Stimulated activated CD4-positive, alpha-beta T cell treated with anti-CD3 and anti-CD28 coated beads, TNF-alpha, amount 100 ng/mL, for 1 hour (primary cell): ENCODE measurements around the gene KSR1.
"Not testable (repeated sequence)": the region's sequence is repeated elsewhere in the genome, so short reads cannot be mapped to it uniquely, and the experiment has no call there.

Experiments
- DNase-seq, 3 donors: peaks; one replicate each; pipeline ENCODE4 v3.0.0-alpha.2; 2020; ENCODE audit warnings: low read depth in 3 of 3, low spot score in 1 of 3

Gene KSR1

DNA sequence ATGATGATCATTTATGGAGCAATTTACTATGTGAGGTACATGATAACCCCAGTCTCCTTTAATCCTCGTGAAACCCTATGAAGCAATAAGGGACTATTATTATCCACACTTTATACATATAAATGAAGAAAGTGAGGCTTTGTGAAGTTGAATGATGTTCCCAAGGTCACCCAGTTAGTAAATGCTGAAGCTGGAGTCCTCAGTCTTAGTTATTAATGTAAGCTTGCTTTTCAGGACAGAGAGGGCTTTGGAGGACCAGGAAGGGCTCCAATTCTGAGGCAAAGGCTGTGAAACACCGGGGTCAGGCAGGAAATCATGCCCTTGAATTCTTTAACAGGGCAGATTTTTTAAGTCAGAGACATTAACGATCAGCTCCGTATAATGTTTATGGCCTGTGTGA is 36.8 kb downstream of the KSR1 start:
- no peak for DNase-seq

DNA sequence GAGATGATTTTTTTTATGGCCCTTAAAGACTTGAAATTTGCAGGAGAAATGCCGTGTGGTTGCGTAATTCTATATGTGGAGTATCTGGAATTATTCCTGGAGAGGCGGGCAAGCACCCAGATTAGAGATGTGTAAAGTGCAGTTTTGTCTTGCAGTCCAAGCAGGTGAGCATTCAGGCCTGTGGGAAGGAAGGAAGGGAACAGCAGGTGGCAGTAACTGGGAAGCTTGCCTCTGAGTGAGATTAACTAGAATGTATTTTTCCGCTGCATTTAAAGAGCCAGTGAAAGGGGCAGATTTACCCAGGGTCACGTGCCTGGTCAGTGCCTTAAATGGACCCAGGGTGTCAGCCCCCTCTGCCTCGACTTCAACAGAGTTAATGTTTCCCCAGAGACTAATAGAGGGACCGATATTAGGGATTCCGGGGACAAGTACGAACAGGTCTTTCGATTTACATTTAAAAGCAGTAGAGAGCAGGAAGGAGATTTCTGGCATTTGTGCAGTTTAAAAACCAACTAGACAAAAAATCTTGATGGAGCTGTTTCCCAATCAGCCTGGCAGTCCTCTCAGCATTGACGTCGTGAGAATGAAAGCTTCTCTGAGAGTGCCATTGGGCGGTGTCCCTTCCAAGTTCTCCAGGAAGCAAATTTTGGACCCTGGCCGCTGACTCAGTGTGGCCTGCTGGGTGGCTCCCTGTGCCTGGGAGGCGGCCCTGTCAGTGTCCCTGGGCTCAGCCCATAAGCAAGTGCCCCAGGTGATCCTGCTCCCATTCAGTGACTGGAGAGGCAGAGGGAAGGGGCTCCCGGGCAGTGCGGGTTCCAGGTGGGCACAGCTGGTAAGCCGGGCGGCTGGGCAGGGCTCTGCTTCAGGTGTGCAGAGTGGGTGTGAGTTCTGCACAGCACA is 38.2 kb downstream of the KSR1 start:
- DNase-seq = no peak

DNA sequence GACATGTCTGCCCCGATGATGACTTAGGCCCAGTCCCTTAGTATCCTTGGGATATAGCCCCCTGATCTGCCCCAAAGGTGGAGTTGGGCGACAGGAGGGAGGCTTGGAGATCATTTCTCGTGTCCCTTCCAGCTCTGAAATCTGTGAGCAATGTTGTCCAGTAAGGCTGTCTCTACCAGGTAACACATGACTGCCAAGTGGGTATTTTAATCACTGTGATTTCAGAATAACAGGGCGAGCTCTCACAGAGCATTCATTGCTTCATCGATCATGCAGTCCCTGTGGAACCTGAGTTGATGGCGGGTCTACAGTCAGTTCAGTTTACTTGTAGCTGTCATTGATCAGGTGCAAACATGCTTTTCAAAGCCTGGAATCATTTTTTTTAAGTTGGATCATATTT is 39.2 kb downstream of the KSR1 start:
- DNase-seq = no peak

DNA sequence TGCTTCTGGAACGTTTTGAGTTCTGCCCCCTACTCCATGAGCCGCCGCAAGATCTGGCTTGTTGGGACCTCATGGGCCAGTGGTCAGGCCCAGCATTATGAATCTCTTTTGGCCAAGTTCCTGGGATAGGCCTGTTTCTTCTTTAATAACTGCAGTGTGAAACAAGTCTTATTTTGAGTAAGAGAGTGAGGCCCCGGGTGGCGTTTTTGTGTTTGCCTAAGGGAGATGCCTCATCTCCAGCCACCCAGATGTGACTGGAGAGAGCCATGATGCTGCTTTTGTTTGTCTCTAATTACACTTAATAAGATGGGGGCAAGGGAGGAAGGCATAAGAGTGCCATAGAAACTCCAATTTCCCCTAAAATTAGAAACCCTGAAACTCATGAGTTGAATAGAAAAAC is 39.8 kb downstream of the KSR1 start:
- no peak for DNase-seq

DNA sequence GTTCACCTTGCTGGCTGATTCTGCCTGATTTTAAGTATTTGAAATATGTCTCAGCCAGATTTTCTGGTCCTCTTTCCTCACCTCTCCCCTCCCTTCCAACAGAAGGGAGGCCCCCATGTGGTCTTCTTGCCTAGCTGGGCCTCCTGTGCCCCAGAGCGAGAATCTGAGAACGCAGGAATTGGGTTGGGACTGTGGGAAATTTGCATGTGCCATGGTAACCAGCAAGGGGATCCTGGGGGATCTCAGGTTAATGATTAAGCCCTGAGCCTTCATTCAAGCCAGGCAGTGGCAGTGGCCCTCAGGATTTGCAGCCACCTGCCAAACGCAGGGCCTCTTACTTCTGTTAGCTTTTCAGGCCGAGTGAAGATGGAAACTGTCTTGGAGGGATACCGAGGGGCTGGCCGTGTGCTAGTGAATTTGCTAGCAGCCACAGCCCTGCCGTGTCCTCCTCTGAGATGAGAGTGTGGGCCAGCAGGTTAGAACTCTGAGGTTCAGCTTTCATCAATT is 40.2 kb downstream of the KSR1 start:
- no peak for DNase-seq

DNA sequence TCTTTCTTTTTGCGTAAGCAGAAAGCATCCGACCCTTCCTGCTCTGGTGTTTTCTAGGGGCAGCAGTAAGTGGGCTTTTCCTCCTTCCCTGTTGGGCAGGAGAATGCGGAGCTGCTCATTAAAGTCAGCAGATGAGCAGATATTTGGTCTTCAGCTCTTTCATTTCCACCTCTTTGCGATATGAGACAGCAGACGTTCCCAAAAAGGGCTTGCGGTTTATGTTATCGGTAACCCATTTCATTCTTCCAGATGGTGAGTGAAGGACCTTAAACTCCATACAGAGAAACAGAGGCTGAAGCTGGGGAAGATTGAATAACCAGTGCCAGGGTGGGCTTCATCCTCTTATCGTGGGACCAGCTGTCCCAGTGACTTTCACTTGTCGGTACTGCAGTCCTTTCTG is 40.7 kb downstream of the KSR1 start:
- DNase-seq = no peak

DNA sequence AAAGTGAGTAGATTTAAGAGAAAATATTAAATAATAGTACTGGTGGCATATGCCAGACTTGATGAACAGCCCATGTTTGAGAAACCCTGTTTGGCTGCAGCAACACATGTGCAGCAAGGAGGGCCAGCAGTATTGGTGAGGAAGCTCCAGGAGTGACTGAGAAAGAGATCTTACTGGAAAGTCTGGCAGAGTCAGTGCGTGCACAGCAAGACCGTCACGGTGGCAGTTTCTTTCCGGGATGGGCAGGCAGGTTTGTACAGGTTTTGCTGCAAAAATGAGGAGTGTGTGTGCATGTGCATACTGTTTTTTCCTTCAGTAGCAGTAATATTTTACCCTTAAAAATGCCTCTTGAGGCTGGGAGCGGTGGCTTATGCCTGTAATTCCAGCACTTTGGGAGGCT is 41.4 kb downstream of the KSR1 start:
- no peak for DNase-seq

DNA sequence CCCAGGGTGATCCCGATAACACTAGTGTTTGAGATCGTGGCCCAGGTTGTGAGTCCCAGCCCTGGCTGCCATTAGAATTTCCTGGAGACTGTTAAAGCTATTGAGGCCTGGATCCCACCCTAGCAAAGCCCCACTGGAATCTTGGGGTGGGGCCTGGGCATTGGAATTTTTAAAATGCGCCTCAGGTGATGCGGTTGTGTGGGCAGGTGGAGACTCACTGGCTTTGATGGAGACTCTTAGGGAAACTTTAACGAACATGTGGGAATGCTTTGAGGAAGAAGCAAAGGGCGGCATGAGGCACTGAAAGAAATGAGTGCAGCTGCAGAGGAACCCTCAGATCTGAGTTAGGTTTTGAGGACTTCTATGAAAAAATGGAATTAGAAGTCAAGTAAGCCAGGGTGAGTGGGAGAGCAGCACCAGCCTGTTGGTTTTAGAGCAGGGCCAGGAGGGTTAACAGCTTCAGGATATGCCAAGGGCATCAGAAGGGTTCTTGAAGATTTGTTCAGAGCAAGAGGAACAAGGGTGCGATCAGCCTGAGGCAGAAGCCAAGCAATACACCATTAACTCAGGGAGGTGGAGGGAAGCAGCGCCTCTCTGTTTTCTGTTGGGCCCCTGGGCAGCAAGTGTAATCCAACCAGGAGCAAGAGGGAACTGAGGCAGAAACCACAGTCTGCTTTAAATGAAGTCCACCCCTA is 42.5 kb downstream of the KSR1 start:
- no peak for DNase-seq

DNA sequence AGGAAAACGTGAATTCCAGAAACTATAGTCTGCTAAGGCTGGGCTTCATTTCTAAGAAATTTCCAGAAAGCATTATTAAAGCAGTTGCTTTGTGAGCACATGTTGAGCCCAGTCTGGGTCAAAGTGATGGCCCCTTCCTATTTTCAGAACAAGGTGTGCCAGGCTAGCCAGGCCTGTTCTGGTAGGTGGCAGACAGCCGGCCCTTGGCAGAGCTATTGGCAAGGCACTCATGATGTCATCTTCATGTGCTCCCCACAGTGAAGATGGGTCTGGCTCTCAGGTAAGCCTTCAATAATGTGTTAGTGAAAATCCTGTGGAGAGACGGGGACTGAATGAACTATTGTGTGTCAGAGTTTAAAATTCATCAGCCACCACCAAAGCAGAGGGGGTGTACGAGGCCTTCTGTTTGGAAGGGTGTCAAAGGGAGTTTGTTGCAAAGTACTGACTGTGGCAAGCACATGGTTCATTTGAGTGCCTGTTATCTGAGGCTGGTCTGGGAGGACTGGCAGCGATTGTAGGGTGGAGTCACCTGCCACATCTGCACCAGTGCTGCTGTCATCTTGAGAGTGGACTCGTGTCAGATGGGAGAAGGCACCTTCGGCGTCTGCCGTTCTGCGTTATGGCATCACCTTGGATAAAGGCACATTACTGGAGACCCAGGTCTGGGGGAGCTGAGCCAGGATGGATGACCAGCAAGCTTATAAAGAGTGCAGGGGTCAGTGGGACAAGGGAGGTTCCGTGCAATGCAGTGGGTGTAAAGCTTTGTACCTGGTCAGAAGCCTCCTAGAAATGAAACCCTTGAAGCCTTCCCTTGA is 43.4 kb downstream of the KSR1 start:
- DNase-seq = no peak

DNA sequence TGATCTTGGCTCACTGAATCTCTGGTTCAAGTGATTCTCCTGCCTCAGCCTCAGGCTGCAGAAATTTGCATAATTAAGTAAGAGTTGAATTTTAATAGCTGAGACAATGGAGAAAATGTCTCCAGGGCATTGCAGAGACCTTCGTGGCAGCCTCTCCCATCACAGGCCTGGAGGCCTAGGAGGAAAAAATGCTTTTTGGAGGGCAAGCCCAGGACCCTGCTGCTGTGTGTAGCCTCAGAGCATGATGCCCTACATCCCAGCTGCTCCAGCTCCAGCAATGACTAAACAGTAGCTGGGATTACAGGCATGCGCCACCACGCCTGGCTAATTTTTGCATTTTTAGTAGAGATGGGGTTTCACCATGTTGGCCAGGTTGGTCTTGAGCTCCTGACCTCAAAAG is 45.1 kb downstream of the KSR1 start:
- DNase-seq = not testable (repeated sequence)

DNA sequence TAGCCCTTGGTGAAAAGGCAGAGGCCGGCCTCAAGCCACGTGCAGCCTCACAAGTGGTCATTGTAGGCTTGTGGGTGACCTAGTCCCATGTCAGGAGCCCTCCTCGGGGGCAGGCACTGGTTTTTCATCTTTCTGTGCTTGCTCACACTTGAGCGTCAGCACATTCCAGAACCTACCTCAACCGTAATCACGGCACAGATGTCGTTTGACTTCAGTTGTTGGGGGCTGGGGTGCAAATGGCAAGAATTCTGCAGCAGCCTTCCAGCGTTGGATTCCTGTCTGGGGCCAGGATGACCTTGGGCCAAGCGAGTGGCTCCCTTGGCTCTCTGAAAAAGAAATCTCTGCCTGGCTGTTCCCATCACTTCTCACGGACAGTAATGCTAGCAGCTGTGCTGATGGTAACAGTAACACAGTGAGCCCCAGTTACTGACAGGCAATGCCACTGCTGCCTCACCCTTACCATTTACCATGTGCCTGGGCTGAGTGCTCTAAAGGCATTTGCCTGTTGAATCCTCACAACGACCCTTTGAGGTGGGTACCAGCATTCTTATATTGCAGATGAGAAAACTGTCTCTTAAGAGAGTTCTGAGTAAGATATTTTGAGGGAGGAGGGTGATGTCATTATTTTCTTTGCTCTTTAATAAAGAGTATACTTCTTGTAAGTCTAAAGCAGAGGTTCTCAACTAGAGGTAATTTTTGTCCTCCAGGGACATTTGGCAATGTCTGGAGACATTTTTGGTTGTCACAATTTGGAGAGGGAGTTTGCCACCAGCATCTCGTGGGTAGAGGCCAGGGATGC is 46.5 kb downstream of the KSR1 start:
- DNase-seq = no peak

DNA sequence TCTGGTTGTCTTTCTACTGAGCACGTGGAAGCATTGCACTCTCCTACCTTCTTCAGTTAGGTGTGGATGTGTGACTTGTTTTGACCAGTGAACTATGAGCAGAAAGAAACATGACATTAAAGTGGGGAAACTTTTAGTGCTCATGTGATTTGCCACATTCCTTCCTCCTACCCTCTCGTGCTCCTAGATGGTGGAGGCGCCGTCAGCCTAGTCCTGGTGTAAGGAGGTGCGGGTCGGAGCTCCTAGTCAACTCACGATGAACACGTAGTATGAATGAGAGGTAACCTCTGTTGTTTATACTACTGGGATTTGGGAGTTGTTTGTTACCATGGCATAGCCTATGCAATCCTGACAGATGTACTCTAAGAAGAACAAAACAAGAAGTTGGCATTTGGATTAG is 47.4 kb downstream of the KSR1 start:
- DNase-seq = no peak

DNA sequence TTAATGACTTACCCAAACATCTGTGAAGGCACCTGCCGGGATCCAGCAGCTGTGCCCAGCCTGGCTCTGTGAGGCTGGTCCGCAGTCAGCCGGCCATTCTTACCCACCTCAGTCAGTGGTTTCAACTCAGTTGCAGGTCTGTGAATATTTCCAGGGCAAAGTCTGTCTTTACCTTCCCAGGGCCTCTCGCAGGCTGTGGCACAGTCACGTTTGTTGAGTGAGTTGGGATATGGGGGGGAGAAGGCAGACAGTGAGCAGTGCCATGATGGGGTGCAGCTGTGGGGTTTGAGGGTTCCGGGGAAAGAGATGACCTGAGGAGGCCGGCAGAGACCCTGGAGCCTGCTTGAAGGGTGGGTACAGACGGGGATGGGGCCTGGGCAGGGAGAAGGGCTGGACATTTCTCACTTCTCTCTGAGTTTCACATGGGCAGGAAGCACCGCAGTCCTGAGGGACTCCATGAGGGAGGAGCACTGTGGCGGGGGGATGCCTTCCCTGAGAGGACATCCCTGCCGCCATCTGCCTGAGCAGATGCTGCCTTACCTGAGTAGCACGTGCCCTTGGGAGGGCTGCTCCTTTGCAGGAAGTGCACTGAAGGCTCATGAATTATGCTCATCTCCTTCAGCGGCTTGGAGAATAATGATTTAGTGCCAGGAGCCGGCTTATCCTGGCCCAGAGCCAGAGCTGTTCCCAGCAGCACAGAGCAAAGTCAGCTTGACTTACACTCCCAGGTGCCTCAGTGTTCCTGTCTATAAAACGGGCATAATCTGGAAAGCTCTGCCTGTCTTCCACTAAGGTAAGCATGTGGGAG is 48.1 kb downstream of the KSR1 start:
- no peak for DNase-seq

DNA sequence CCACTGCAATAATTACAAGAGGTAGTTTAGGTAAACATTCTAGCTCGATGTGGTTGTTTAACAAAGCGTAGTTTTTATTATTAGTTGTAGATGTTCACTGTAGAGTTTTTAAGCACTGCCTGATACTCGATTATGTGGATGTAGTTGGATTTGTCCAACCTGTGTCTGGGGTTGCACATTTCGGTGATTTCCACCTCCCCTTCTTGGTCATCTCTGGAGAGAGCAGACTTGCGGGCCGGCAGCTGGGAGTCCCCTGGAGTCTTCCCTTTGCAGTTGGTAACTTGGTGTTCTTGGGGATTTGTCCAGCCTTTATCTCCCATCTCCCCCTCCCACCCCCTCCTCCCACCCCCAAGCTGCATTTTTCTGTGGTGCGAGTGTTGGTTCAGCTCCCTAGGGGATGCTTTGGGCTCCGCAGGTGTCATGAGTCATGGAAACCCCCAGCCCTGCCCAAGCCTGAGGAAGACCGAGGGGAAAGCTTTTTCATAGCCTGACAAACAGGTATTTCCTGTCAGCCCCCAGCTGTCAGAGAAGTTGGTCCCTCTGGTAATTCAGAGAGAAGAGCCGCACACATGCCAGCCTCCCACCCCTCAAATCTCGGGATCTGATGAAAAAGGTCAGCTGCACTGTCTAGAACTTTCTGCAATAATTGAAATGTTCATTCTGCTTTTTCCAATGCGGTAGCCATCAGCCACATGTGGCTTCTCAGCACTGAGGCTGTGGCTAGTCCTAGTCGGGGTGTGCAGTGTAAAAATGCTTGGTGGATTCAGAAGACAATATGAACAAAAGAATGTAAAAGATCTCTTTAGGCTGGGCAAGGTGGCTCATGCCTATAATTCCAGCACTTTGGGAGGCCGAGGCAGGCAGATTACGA is 50.3 kb downstream of the KSR1 start:
- no peak for DNase-seq

DNA sequence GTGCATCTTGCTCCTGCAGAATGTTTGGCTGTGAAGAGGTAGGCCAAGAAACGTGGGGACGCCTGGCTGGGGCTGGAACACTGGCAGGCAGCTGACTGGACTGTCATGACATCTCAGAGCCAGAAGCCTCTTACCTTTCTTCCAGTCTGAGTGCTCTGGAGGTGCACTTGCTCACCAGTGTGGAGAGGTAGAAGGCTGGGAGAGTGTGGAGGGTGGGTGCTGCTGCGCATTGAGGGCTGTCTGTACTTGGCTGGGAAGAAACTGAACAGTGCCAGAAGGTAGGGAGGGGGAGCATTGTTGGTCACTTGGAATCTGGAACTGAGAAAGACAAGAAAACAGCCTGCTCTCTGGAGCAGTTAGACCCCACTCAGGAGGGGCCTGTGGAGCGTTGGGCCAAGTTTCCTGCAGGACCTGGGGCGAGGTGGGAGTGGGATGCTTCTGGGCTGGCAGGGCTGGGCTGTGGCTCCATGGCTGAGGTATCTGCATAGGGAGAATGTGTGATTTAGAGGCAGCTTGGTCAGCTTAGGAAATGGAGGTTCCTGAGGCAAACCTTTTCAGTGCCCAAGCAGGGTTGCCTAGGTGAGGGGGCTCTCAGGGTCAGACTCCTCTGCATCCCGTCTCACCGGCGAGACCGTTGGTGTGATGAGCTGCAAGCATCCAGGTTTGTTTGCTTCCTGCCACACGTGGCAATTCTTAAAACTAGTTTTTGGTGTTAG is 55.1 kb downstream of the KSR1 start:
- no peak for DNase-seq

DNA sequence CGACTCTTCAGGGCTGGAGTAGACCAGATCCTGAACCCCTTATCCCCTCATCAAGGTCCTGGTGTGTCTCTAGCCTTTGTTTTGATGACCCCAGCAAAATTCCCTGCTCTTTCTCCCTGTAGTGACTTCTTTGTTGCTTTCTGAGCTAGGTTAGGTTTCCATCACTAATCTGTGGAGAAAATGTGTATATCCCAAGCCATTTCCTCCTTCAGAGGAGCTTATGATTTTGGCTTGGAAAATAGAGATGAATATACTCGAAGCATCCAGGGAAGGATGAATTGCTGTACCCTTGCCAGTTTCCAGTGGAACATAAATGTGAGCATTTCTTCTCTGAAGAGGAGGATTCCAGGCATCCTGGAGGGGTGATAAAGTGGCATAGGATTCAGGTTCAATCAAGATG is 55.8 kb downstream of the KSR1 start:
- DNase-seq = no peak

DNA sequence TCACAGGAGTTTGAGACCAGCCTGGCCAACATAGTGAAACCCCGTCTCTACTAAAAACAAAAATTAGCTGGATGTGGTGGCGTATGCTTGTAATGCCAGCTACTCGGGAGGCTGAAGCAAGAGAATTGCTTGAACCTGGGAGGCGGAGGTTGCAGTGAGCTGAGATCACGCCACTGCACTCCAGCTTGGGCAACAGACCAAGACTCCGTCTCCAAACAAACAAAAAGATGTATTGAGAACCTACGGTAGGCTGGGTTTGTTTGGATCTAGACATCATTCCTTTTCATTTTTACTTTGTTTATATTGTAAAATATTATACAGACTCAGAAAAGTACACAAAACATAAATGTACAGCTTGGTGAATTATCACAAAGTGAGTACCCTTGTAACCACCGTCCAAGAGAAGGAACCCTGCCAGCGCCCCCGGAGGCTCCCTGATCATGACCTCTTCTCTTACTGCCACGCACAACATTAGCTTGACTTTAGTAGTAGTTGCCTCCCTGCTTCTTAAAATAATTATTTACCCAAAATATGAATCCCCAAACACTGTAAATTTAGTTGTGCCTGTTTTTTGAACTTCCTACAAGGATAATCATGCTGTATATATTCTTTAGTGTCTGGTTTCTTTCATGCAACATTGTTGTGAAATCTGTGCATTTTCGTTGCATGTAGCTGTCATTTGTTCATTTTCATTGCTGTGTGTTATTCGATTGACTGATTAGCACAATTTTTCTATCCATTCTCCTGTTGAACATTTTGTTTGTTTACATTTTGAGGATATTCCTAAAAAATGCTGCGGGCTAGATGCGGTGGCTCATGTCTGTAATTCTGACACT is 56.5 kb downstream of the KSR1 start:
- DNase-seq = no peak
